HepG2 (cell line): ENCODE measurements around the gene SCIN.

Source experiments
- NCOA1 ChIP-seq: sonication (generic); formaldehyde crosslinking; IDR thresholded peaks from 2 replicates; pipeline ENCODE4 v1.9.0; 2021; ENCODE audit warnings: missing genetic modification reagents
- SMC3 ChIP-seq: IDR thresholded peaks from 2 replicates; pipeline ENCODE4 v1.6.1; 2011; ENCODE audit warnings: low read length, improper control_type of control experiment
- ZKSCAN8 ChIP-seq: IDR thresholded peaks from 2 replicates; pipeline ENCODE4 v1.6.1; 2016; ENCODE audit warnings: borderline replicate concordance, missing genetic modification reagents, missing compliant biosample characterization
- ZSCAN9 ChIP-seq: IDR thresholded peaks from 2 replicates; pipeline ENCODE4 v1.6.1; 2016; ENCODE audit warnings: borderline replicate concordance

GRCh38 chr7:12630513-12630819, 59.9 kb downstream of the SCIN start:
- TF ChIP-seq ZKSCAN8 (CRISPR knock-in tag), result no peak
- no peak for TF ChIP-seq NCOA1 (CRISPR knock-in tag)
- TF ChIP-seq ZSCAN9 (CRISPR knock-in tag), result no peak
- TF ChIP-seq SMC3, result no peak
